Activated T-helper 2 cell treated with anti-CD3 and anti-CD28 coated beads, Interferon-gamma antibody, Interleukin-2, Interleukin-4, amounts not matched to agents 10 μg/mL and 5 μg/mL and 100 μg/mL, durations not matched to agents 14 hours and 24 hours and 36 hours (primary cell): ENCODE results near the gene DKK3. TPM values are rescaled to one million over a fixed set of nuclear protein-coding genes. Genes with fewer than 3 reads are reported as not detected.

Experiments
- DNase-seq: peaks from one replicate; pipeline ENCODE4 v3.0.0; 2021; ENCODE audit warnings: low spot score
- H3K27ac Mint-ChIP-seq: one replicate; pipeline ENCODE4 v1.8.0; 2021; ENCODE audit warnings: mixed read lengths
- H3K27me3 Mint-ChIP-seq: one replicate; pipeline ENCODE4 v1.8.0; 2021; ENCODE audit warnings: low read depth, mixed read lengths
- H3K36me3 Mint-ChIP-seq: one replicate; pipeline ENCODE4 v1.8.0; 2021; ENCODE audit warnings: low read depth, mixed read lengths
- H3K4me1 Mint-ChIP-seq: one replicate; pipeline ENCODE4 v1.8.0; 2021; ENCODE audit warnings: low read depth, mixed read lengths
- H3K4me3 Mint-ChIP-seq: one replicate; pipeline ENCODE4 v1.8.0; 2021; ENCODE audit warnings: low read depth, mild to moderate bottlenecking, moderate library complexity, mixed read lengths
- H3K9me3 Mint-ChIP-seq: one replicate; pipeline ENCODE4 v1.8.0; 2021; ENCODE audit warnings: mixed read lengths
- intact Hi-C: fragments of 100-400 bp; cut with micrococcal nuclease; formaldehyde crosslinking; loops from one replicate; pipeline ENCODE4 v1.15.1; 2023
- total RNA-seq: library from RNA; stranded (reverse); gene quantifications from 2 replicates; pipeline ENCODE4 v1.2.3, GENCODE V29; 2022

The DKK3 gene
- total RNA-seq, 1 donor from 2014 or later: not detected

- no peak overlapping the region for H3K4me3 Mint-ChIP-seq
- peaks cover 2% of the 10 kb centered on the region for H3K27me3 Mint-ChIP-seq
- no peak overlapping the region for H3K27ac Mint-ChIP-seq
- H3K9me3 Mint-ChIP-seq: no peaks in the 10 kb centered on the region
- no peaks in the 10 kb centered on the region for H3K4me1 Mint-ChIP-seq
- no peaks in the 10 kb centered on the region for H3K36me3 Mint-ChIP-seq
- no peak for DNase-seq
- intact Hi-C loops: no loop called here
Measured at GRCh38 chr11:11980841-11981308, 27.6 kb downstream of the DKK3 start.

GRCh38 chr11:11980200-11980599 lies 28.2 kb downstream of the DKK3 start:
- no peaks in the 10 kb centered on the region for H3K9me3 Mint-ChIP-seq
- no peaks in the 10 kb centered on the region for H3K4me1 Mint-ChIP-seq
- H3K27me3 Mint-ChIP-seq: peaks cover 2% of the 10 kb centered on the region
- H3K27ac Mint-ChIP-seq: no peak overlapping the region
- no peak for DNase-seq
- no peaks in the 10 kb centered on the region for H3K36me3 Mint-ChIP-seq
- no peak overlapping the region for H3K4me3 Mint-ChIP-seq
- intact Hi-C loops: no loop called here

- no peak for DNase-seq
- no peaks in the 10 kb centered on the region for H3K4me1 Mint-ChIP-seq
- H3K36me3 Mint-ChIP-seq: no peaks in the 10 kb centered on the region
- H3K27me3 Mint-ChIP-seq: peaks cover 2% of the 10 kb centered on the region
- intact Hi-C loops: no loop called here
- H3K9me3 Mint-ChIP-seq: no peaks in the 10 kb centered on the region
- H3K4me3 Mint-ChIP-seq: no peak overlapping the region
- no peak overlapping the region for H3K27ac Mint-ChIP-seq
Measured at GRCh38 chr11:11979488-11980117, 28.8 kb downstream of the DKK3 start.

GRCh38 chr11:11978792-11979487 lies 29.5 kb downstream of the DKK3 start:
- no peak for DNase-seq
- intact Hi-C loops: no loop called here
- no peaks in the 10 kb centered on the region for H3K4me1 Mint-ChIP-seq

GRCh38 chr11:11978098-11978637 lies 30.3 kb downstream of the DKK3 start:
- H3K27ac Mint-ChIP-seq: no peak overlapping the region
- intact Hi-C loops: no loop called here
- H3K36me3 Mint-ChIP-seq: no peaks in the 10 kb centered on the region
- no peak for DNase-seq
- peaks cover 2% of the 10 kb centered on the region for H3K27me3 Mint-ChIP-seq
- no peaks in the 10 kb centered on the region for H3K9me3 Mint-ChIP-seq
- H3K4me3 Mint-ChIP-seq: no peak overlapping the region
- no peaks in the 10 kb centered on the region for H3K4me1 Mint-ChIP-seq

More at GRCh38 chr11:11978792-11979487, 29.5 kb downstream of the DKK3 start:
- Mint-ChIP-seq H3K9me3 (no peaks in the 10 kb centered on the region), H3K27ac (no peak overlapping the region), H3K36me3 (no peaks in the 10 kb centered on the region), H3K4me3 (no peak overlapping the region), H3K27me3 (peaks cover 2% of the 10 kb centered on the region)

- no peaks in the 10 kb centered on the region for H3K9me3 Mint-ChIP-seq
- no peak for DNase-seq
Measured at GRCh38 chr11:11977206-11977938, 31.1 kb downstream of the DKK3 start.

GRCh38 chr11:11976481-11977127 lies 31.8 kb downstream of the DKK3 start:
- no peak for DNase-seq
- Mint-ChIP-seq H3K27ac (no peak overlapping the region), H3K27me3 (peaks cover 2% of the 10 kb centered on the region), H3K4me3 (no peak overlapping the region), H3K9me3 (no peaks in the 10 kb centered on the region), H3K36me3 (no peaks in the 10 kb centered on the region), H3K4me1 (no peaks in the 10 kb centered on the region)
- intact Hi-C loops: no loop called here

More at GRCh38 chr11:11977206-11977938, 31.1 kb downstream of the DKK3 start:
- no peak overlapping the region for H3K4me3 Mint-ChIP-seq
- no peaks in the 10 kb centered on the region for H3K36me3 Mint-ChIP-seq
- H3K27ac Mint-ChIP-seq: no peak overlapping the region
- intact Hi-C loops: no loop called here
- H3K4me1 Mint-ChIP-seq: no peaks in the 10 kb centered on the region
- H3K27me3 Mint-ChIP-seq: peaks cover 2% of the 10 kb centered on the region

GRCh38 chr11:11975201-11976092 lies 33.0 kb downstream of the DKK3 start:
- Mint-ChIP-seq H3K27ac (no peak overlapping the region), H3K4me1 (no peaks in the 10 kb centered on the region), H3K27me3 (peaks cover 4% of the 10 kb centered on the region), H3K36me3 (no peaks in the 10 kb centered on the region), H3K4me3 (no peak overlapping the region), H3K9me3 (no peaks in the 10 kb centered on the region)
- DNase-seq: no peak
- intact Hi-C loops: no loop called here

- Mint-ChIP-seq H3K27me3 (peaks cover 10% of the 10 kb centered on the region), H3K27ac (no peak overlapping the region), H3K9me3 (no peaks in the 10 kb centered on the region), H3K36me3 (no peaks in the 10 kb centered on the region), H3K4me1 (no peaks in the 10 kb centered on the region), H3K4me3 (no peak overlapping the region)
- intact Hi-C loops: no loop called here
- DNase-seq: no peak
Measured at GRCh38 chr11:11973866-11974265, 34.6 kb downstream of the DKK3 start.

GRCh38 chr11:11973361-11973800 lies 35.0 kb downstream of the DKK3 start:
- intact Hi-C loops: no loop called here
- H3K27me3 Mint-ChIP-seq: peaks cover 9% of the 10 kb centered on the region
- no peaks in the 10 kb centered on the region for H3K36me3 Mint-ChIP-seq
- H3K4me3 Mint-ChIP-seq: no peak overlapping the region
- no peak for DNase-seq
- H3K9me3 Mint-ChIP-seq: no peaks in the 10 kb centered on the region
- no peak overlapping the region for H3K27ac Mint-ChIP-seq
- H3K4me1 Mint-ChIP-seq: no peaks in the 10 kb centered on the region

- no peak for DNase-seq
- intact Hi-C loops: no loop called here
- H3K27ac Mint-ChIP-seq: no peak overlapping the region
Measured at GRCh38 chr11:11972730-11973341, 35.6 kb downstream of the DKK3 start.

More at GRCh38 chr11:11972730-11973341, 35.6 kb downstream of the DKK3 start:
- H3K36me3 Mint-ChIP-seq: no peaks in the 10 kb centered on the region
- no peak overlapping the region for H3K4me3 Mint-ChIP-seq
- no peaks in the 10 kb centered on the region for H3K9me3 Mint-ChIP-seq
- H3K27me3 Mint-ChIP-seq: peaks cover 8% of the 10 kb centered on the region
- no peaks in the 10 kb centered on the region for H3K4me1 Mint-ChIP-seq
